Neural progenitor cell (in vitro differentiated cells): ENCODE results near the gene SPTBN2. TPM values are rescaled to one million over a fixed set of nuclear protein-coding genes. Genes with fewer than 3 reads are reported as not detected.

Source experiments
- DNase-seq: peaks from one replicate; pipeline ENCODE4 v3.0.0-alpha.2; 2016; ENCODE audit warnings: low spot score
- H2AFZ ChIP-seq: fragments of 200-600 bp; sonication (generic); replicated peaks from 2 replicates; pipeline ENCODE4 v1.6.1; 2016; ENCODE audit warnings: antibody characterized with exemption
- H3F3A ChIP-seq: fragments of 200-600 bp; sonication (generic); 2 replicates; pipeline ENCODE4 v1.6.1; 2016; ENCODE audit warnings: antibody characterized with exemption, low read depth
- H3K27ac ChIP-seq: fragments of 200-600 bp; sonication (generic); 2 replicates; pipeline ENCODE4 v1.5.1; 2016; ENCODE audit warnings: mild to moderate bottlenecking
- H3K27me3 ChIP-seq: fragments of 200-600 bp; sonication (generic); 2 replicates; pipeline ENCODE4 v1.6.1; 2016; ENCODE audit warnings: mild to moderate bottlenecking, moderate library complexity
- H3K36me3 ChIP-seq: fragments of 200-600 bp; sonication (generic); 2 replicates; pipeline ENCODE4 v1.5.1; 2016
- H3K4me1 ChIP-seq: fragments of 200-600 bp; sonication (generic); 2 replicates; pipeline ENCODE4 v1.6.1; 2016; ENCODE audit warnings: mixed run types
- H3K4me2 ChIP-seq: fragments of 200-600 bp; sonication (generic); 2 replicates; pipeline ENCODE4 v1.6.1; 2016
- H3K4me3 ChIP-seq: fragments of 200-600 bp; sonication (generic); 2 replicates; pipeline ENCODE4 v1.5.1; 2016
- H3K79me2 ChIP-seq: fragments of 200-600 bp; sonication (generic); 2 replicates; pipeline ENCODE4 v1.6.1; 2016; ENCODE audit warnings: low read depth
- H3K9ac ChIP-seq: fragments of 200-600 bp; sonication (generic); 2 replicates; pipeline ENCODE4 v1.6.1; 2016
- H3K9me3 ChIP-seq: fragments of 200-600 bp; sonication (generic); 2 replicates; pipeline ENCODE4 v1.5.1; 2016; ENCODE audit warnings: low read depth
- H4K20me1 ChIP-seq: fragments of 200-600 bp; sonication (generic); 2 replicates; pipeline ENCODE4 v1.6.1; 2016; ENCODE audit warnings: low read depth
- H3K27ac Mint-ChIP-seq: 3 replicates; pipeline ENCODE4 v1.8.0; 2021; ENCODE audit warnings: mixed read lengths
- H3K27me3 Mint-ChIP-seq: 2 replicates; pipeline ENCODE4 v1.8.0; 2022; ENCODE audit warnings: low read depth, mild to moderate bottlenecking, inconsistent platforms, moderate library complexity, mixed read lengths; ENCODE audit not compliant: insufficient read depth
- H3K36me3 Mint-ChIP-seq: 3 replicates; pipeline ENCODE4 v1.8.0; 2021; ENCODE audit warnings: mixed read lengths
- H3K4me1 Mint-ChIP-seq: 3 replicates; pipeline ENCODE4 v1.8.0; 2021; ENCODE audit warnings: mixed read lengths
- H3K4me3 Mint-ChIP-seq: 3 replicates; pipeline ENCODE4 v1.8.0; 2021; ENCODE audit warnings: mild to moderate bottlenecking, moderate library complexity, mixed read lengths
- H3K9me3 Mint-ChIP-seq: 3 replicates; pipeline ENCODE4 v1.8.0; 2020; ENCODE audit warnings: mixed read lengths
- CTCF ChIP-seq: fragments of 200-600 bp; sonication (generic); IDR thresholded peaks from 2 replicates; pipeline ENCODE4 v1.5.1; 2017; ENCODE audit warnings: antibody characterized with exemption, mild to moderate bottlenecking
- EZH2 ChIP-seq: fragments of 200-600 bp; sonication (generic); IDR thresholded peaks from 2 replicates; pipeline ENCODE4 v1.6.1; 2017; ENCODE audit warnings: antibody characterized with exemption, mild to moderate bottlenecking, moderate library complexity
- EZH2phosphoT487 ChIP-seq: fragments of 200-600 bp; sonication (generic); IDR thresholded peaks from 2 replicates; pipeline ENCODE4 v1.6.1; 2017; ENCODE audit warnings: antibody characterized with exemption
- total RNA-seq: library from RNA; depleted of rRNA; stranded (reverse); fragments of >200 nt; gene quantifications from 2 replicates; pipeline ENCODE4 v1.2.3, GENCODE V29; 2015; ENCODE audit warnings: low replicate concordance

The SPTBN2 gene
- total RNA-seq, 1 donor from 2014 or later: 14.5 TPM

GRCh38 chr11:66741153-66741552, 12.1 kb upstream of the SPTBN2 start:
- H3K4me2 ChIP-seq: no peak overlapping the region
- H3K4me1 ChIP-seq: peaks cover 9% of the 10 kb centered on the region
- H3K36me3 ChIP-seq: no peaks in the 10 kb centered on the region
- Mint-ChIP-seq H3K27ac (no peak overlapping the region), H3K36me3 (peaks cover 5% of the 10 kb centered on the region), H3K4me1 (peaks cover 20% of the 10 kb centered on the region), H3K4me3 (no peak overlapping the region), H3K9me3 (no peaks in the 10 kb centered on the region), H3K27me3 (peaks cover 7% of the 10 kb centered on the region)
- no peak overlapping the region for H2AFZ ChIP-seq
- H3K4me3 ChIP-seq: no peak overlapping the region
- no peak for DNase-seq
- peaks cover 3% of the 10 kb centered on the region for H4K20me1 ChIP-seq
- no peak overlapping the region for H3K27ac ChIP-seq
- H3F3A ChIP-seq: peaks cover 18% of the 10 kb centered on the region
- H3K9me3 ChIP-seq: no peaks in the 10 kb centered on the region
- peaks cover 15% of the 10 kb centered on the region for H3K79me2 ChIP-seq
- TF ChIP-seq EZH2 (no peak), CTCF (no peak), EZH2phosphoT487 (no peak)
- H3K9ac ChIP-seq: no peak overlapping the region
- H3K27me3 ChIP-seq: no peaks in the 10 kb centered on the region

GRCh38 chr11:66739983-66740382, 11.0 kb upstream of the SPTBN2 start:
- Mint-ChIP-seq H3K36me3 (peaks cover 4% of the 10 kb centered on the region), H3K27ac (no peak overlapping the region), H3K9me3 (no peaks in the 10 kb centered on the region), H3K4me3 (no peak overlapping the region), H3K27me3 (peaks cover 7% of the 10 kb centered on the region), H3K4me1 (peaks cover 17% of the 10 kb centered on the region)
- Histone ChIP-seq H3K4me3 (no peak overlapping the region), H3K36me3 (no peaks in the 10 kb centered on the region), H3F3A (peaks cover 16% of the 10 kb centered on the region), H4K20me1 (peaks cover 3% of the 10 kb centered on the region), H3K9me3 (no peaks in the 10 kb centered on the region), H3K4me1 (peaks cover 9% of the 10 kb centered on the region), H3K4me2 (no peak overlapping the region), H3K27me3 (no peaks in the 10 kb centered on the region), H3K9ac (no peak overlapping the region), H3K79me2 (peaks cover 6% of the 10 kb centered on the region), H2AFZ (no peak overlapping the region), H3K27ac (no peak overlapping the region)
- no peak for TF ChIP-seq EZH2
- no peak for TF ChIP-seq CTCF
- TF ChIP-seq EZH2phosphoT487: no peak
- no peak for DNase-seq

GRCh38 chr11:66734215-66734614, 5.2 kb upstream of the SPTBN2 start:
- Histone ChIP-seq H3K36me3 (no peaks in the 10 kb centered on the region), H3K9ac (no peak overlapping the region), H3K9me3 (no peaks in the 10 kb centered on the region), H4K20me1 (no peaks in the 10 kb centered on the region), H3K4me1 (peaks cover 9% of the 10 kb centered on the region), H2AFZ (no peak overlapping the region), H3K27ac (no peak overlapping the region), H3F3A (peaks cover 9% of the 10 kb centered on the region), H3K79me2 (no peaks in the 10 kb centered on the region), H3K4me3 (no peak overlapping the region), H3K27me3 (peaks cover 29% of the 10 kb centered on the region), H3K4me2 (no peak overlapping the region)
- H3K27me3 Mint-ChIP-seq: peaks cover 4% of the 10 kb centered on the region
- no peak overlapping the region for H3K27ac Mint-ChIP-seq
- H3K36me3 Mint-ChIP-seq: peaks cover 1% of the 10 kb centered on the region
- no peak for TF ChIP-seq EZH2phosphoT487
- TF ChIP-seq EZH2: no peak
- TF ChIP-seq CTCF: no peak
- H3K9me3 Mint-ChIP-seq: no peaks in the 10 kb centered on the region
- no peak for DNase-seq
- H3K4me3 Mint-ChIP-seq: no peak overlapping the region
- peaks cover 11% of the 10 kb centered on the region for H3K4me1 Mint-ChIP-seq
